ENCODE data around the gene IRS2. TPM values are rescaled to one million over a fixed set of nuclear protein-coding genes. Genes with fewer than 3 reads are reported as not detected.

Gene IRS2
- total and polyA plus RNA-seq, 2 experiments from 2014 or later: 3.4 to 7.7 TPM

GRCh38 chr13:109773276-109773675, 13.1 kb downstream of the IRS2 start:
- H3K79me2 ChIP-seq (ENCODE audit: insufficient read depth): peaks cover 97% of the 10 kb centered on the region
- H2AFZ ChIP-seq: no peak overlapping the region
- H3K9ac ChIP-seq: no peak overlapping the region
- no peak overlapping the region for H3K4me2 ChIP-seq (ENCODE audit: unreplicated experiment)
- TF ChIP-seq EZH2 (IDR thresholded peaks at IDR 0.05; ENCODE audit: insufficient read depth, poor library complexity, severe bottlenecking): no peak
- no peak for TF ChIP-seq EZH2phosphoT487 (IDR thresholded peaks at IDR 0.05; ENCODE audit: insufficient read depth, low read depth)
- H3K4me1 ChIP-seq (ENCODE audit: insufficient read depth): peaks cover 20% of the 10 kb centered on the region
- 0 out of 2 replicates have a peak, but pooled peaks cover 10% of the 10 kb centered on the region for H3F3A ChIP-seq (ENCODE audit: insufficient read depth)
- 93 to 97% methylated on average over 6 of the region's 6 CpGs for WGBS, 2 experiments (ENCODE audit: low coverage in 1 of 2, low lambda C conversion rate in 2 of 2, missing lambda C conversion rate in 2 of 2)
- 0 out of 2 replicates have a peak, but pooled peaks cover 13% of the 10 kb centered on the region for H3K36me3 ChIP-seq (ENCODE audit: low read depth)
- H4K20me1 ChIP-seq (ENCODE audit: insufficient read depth): peaks cover 16% of the 10 kb centered on the region
- no peak for DNase-seq
- no peak overlapping the region for H3K4me3 ChIP-seq
- H3K9me2 ChIP-seq (ENCODE audit: insufficient read depth): no peaks in the 10 kb centered on the region
- H3K9me3 ChIP-seq (ENCODE audit: low read depth): no peaks in the 10 kb centered on the region
- H3K27ac ChIP-seq: no peak overlapping the region
- in situ Hi-C loops (cut with MboI): loop anchor here (10.0 kb wide), 1 partner anchor 628 kb away; no protein-coding TSS in a partner anchor
- H3K27me3 ChIP-seq (replicated peaks; ENCODE audit: insufficient read depth): no peaks in the 10 kb centered on the region

- in situ Hi-C loops (cut with MboI): loop anchor here (10.0 kb wide), 1 partner anchor 627 kb away; no protein-coding TSS in a partner anchor
- Histone ChIP-seq H3K4me2 (ENCODE audit: unreplicated experiment) (no peak overlapping the region), H3F3A (ENCODE audit: insufficient read depth) (0 out of 2 replicates have a peak, but pooled peaks cover 10% of the 10 kb centered on the region), H2AFZ (no peak overlapping the region), H3K4me3 (no peak overlapping the region), H3K27me3 (replicated peaks; ENCODE audit: insufficient read depth) (no peaks in the 10 kb centered on the region), H3K36me3 (ENCODE audit: low read depth) (0 out of 2 replicates have a peak, but pooled peaks cover 13% of the 10 kb centered on the region), H3K9me2 (ENCODE audit: insufficient read depth) (no peaks in the 10 kb centered on the region), H3K4me1 (ENCODE audit: insufficient read depth) (peaks cover 13% of the 10 kb centered on the region), H3K27ac (no peak overlapping the region), H3K9ac (no peak overlapping the region), H3K79me2 (ENCODE audit: insufficient read depth) (peaks cover 97% of the 10 kb centered on the region), H4K20me1 (ENCODE audit: insufficient read depth) (peaks cover 6% of the 10 kb centered on the region; the same call in 1 of the 2 replicates), H3K9me3 (ENCODE audit: low read depth) (no peaks in the 10 kb centered on the region)
- no peak for DNase-seq
- 95 to 96% methylated on average over 15 of the region's 15 CpGs for WGBS, 2 experiments (ENCODE audit: low coverage in 1 of 2, low lambda C conversion rate in 2 of 2, missing lambda C conversion rate in 2 of 2)
- TF ChIP-seq EZH2 (IDR thresholded peaks at IDR 0.05; ENCODE audit: insufficient read depth, poor library complexity, severe bottlenecking) (no peak), EZH2phosphoT487 (IDR thresholded peaks at IDR 0.05; ENCODE audit: insufficient read depth, low read depth) (no peak)
Measured at GRCh38 chr13:109771926-109772325, 14.5 kb downstream of the IRS2 start.

GRCh38 chr13:109770436-109770835, 15.9 kb downstream of the IRS2 start:
- in situ Hi-C loops (cut with MboI): loop anchor here (10.0 kb wide), 1 partner anchor 626 kb away; no protein-coding TSS in a partner anchor

GRCh38 chr13:109769921-109770320, 16.5 kb downstream of the IRS2 start:
- Histone ChIP-seq H3K4me1 (ENCODE audit: insufficient read depth) (no peaks in the 10 kb centered on the region), H4K20me1 (ENCODE audit: insufficient read depth) (no peaks in the 10 kb centered on the region; the same call in 1 of the 2 replicates), H3K9me2 (ENCODE audit: insufficient read depth) (no peaks in the 10 kb centered on the region), H3K36me3 (ENCODE audit: low read depth) (0 out of 2 replicates have a peak, but pooled peaks cover 13% of the 10 kb centered on the region), H2AFZ (no peak overlapping the region), H3K27me3 (replicated peaks; ENCODE audit: insufficient read depth) (no peaks in the 10 kb centered on the region), H3K27ac (no peak overlapping the region), H3K4me2 (ENCODE audit: unreplicated experiment) (no peak overlapping the region), H3K79me2 (ENCODE audit: insufficient read depth) (peaks cover 85% of the 10 kb centered on the region), H3K4me3 (no peak overlapping the region), H3K9ac (no peak overlapping the region), H3F3A (ENCODE audit: insufficient read depth) (0 out of 2 replicates have a peak, but pooled peaks cover 2% of the 10 kb centered on the region), H3K9me3 (ENCODE audit: low read depth) (no peaks in the 10 kb centered on the region)
- no peak for DNase-seq
- WGBS, 2 experiments (ENCODE audit: low coverage in 1 of 2, low lambda C conversion rate in 2 of 2, missing lambda C conversion rate in 2 of 2): 94 to 95% methylated on average over 5 of the region's 5 CpGs
- in situ Hi-C loops (cut with MboI): loop anchor here (10.0 kb wide), 1 partner anchor 625 kb away; no protein-coding TSS in a partner anchor
- TF ChIP-seq EZH2 (IDR thresholded peaks at IDR 0.05; ENCODE audit: insufficient read depth, poor library complexity, severe bottlenecking) (no peak), EZH2phosphoT487 (IDR thresholded peaks at IDR 0.05; ENCODE audit: insufficient read depth, low read depth) (no peak)

More at GRCh38 chr13:109770436-109770835, 15.9 kb downstream of the IRS2 start:
- Histone ChIP-seq H2AFZ (no peak overlapping the region), H3K9me3 (ENCODE audit: low read depth) (no peaks in the 10 kb centered on the region), H3K4me2 (ENCODE audit: unreplicated experiment) (no peak overlapping the region), H3K36me3 (ENCODE audit: low read depth) (0 out of 2 replicates have a peak, but pooled peaks cover 13% of the 10 kb centered on the region), H3F3A (ENCODE audit: insufficient read depth) (no peaks in the 10 kb centered on the region), H3K9me2 (ENCODE audit: insufficient read depth) (no peaks in the 10 kb centered on the region), H3K27ac (no peak overlapping the region), H3K4me3 (no peak overlapping the region), H3K27me3 (replicated peaks; ENCODE audit: insufficient read depth) (no peaks in the 10 kb centered on the region), H3K4me1 (ENCODE audit: insufficient read depth) (peaks cover 4% of the 10 kb centered on the region; the same call in 1 of the 2 replicates), H3K79me2 (ENCODE audit: insufficient read depth) (peaks cover 87% of the 10 kb centered on the region), H4K20me1 (ENCODE audit: insufficient read depth) (no peaks in the 10 kb centered on the region; the same call in 1 of the 2 replicates), H3K9ac (no peak overlapping the region)
- 91 to 94% methylated on average over 6 of the region's 6 CpGs for WGBS, 2 experiments (ENCODE audit: low coverage in 1 of 2, low lambda C conversion rate in 2 of 2, missing lambda C conversion rate in 2 of 2)
- TF ChIP-seq EZH2phosphoT487 (IDR thresholded peaks at IDR 0.05; ENCODE audit: insufficient read depth, low read depth) (no peak), EZH2 (IDR thresholded peaks at IDR 0.05; ENCODE audit: insufficient read depth, poor library complexity, severe bottlenecking) (no peak)
- DNase-seq: no peak
